GM21737 (cell line): ENCODE data around the gene RFXANK.

ENCODE experiments used
- ATAC-seq: cut with Tn5 transposase; IDR thresholded peaks from one replicate; pipeline ENCODE4 v1.9.1; 2021; ENCODE audit warnings: mild to moderate bottlenecking, moderate library complexity; ENCODE audit not compliant: unreplicated experiment

Gene RFXANK

GRCh38 chr19:19226663-19227062 is 34.6 kb downstream of the RFXANK start:
- ATAC-seq: no peak

GRCh38 chr19:19227217-19227616 is 35.2 kb downstream of the RFXANK start:
- no peak for ATAC-seq

DNA sequence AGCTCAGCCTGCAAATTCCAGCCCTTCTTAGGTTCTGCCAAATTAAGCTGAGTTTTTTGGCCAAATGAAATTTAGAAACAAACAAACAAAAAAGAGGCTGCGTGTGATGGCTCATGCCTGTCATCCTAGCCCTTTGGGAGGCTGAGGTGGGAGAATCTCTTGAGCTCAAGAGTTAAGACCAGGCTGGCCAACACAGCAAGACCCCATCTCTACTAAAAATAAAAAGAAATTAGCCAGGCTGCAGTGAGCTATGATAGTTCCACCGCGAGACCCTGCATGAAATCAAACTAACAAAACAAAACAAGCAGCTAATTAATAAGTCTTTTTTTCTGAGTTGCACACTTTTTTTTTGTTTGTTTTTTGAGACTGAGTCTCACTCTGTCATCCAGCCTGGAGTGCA is 37.6 kb downstream of the RFXANK start:
- ATAC-seq: no peak

- no peak for ATAC-seq
These were observed 38.9 kb downstream of the RFXANK start for GRCh38 chr19:19230999-19231398.

- ATAC-seq: no peak
These were observed 40.2 kb downstream of the RFXANK start for GRCh38 chr19:19232261-19232721.

- ATAC-seq: no peak
These were observed 42.3 kb downstream of the RFXANK start for GRCh38 chr19:19234220-19234816.

DNA sequence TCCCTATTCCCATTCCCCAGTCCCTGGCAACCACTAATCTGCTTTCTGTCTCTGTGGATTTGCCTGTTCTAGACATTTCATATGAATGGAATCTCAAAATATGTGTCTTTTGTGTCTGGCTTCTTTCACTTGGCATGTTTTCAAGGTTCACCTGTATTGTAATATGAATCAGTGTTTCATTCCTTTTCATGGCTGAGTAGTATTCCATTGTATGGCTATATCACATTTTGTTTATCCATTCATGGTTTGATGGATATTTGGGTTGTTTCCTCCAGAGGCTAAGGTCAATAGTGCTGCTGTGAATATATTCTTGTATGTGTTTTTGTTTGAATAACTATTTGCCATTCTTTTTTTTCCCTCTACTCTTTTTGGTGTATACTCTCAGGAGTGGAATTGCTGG is 44.1 kb downstream of the RFXANK start:
- ATAC-seq: no peak

- ATAC-seq: no peak
These were observed 46.3 kb downstream of the RFXANK start for GRCh38 chr19:19238126-19238894.

GRCh38 chr19:19239675-19240074 is 47.6 kb downstream of the RFXANK start:
- no peak for ATAC-seq

- no peak for ATAC-seq
These were observed 48.4 kb downstream of the RFXANK start for GRCh38 chr19:19240476-19240875.

DNA sequence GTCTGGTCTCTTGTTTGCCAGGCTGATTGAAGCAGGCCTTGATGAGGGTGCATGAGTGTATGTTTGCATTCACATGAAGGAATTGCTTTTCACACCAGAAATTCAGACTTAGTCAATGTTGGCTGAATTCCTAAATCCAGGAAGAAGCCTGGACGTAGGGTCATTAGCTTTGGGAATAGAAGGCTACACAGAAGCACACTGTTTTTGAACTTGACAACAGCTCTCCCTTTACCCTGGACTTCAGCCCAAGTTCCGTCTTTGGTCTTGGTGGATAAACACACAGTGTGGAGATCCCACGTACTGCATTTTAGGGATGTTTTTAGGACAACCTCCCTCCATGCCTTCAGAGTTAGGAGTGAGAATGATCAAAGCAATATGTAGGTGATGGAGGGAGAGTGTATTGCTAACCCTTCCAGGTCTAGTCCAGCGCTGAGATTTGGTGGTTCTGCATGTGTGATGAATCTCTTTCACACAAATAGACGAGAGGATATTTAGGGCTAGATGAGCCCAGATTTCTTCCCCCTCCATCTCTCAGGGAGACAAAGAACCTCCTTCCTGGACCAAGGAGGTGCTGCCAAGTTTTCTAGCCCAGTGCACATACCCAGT is 58.2 kb downstream of the RFXANK start:
- no peak for ATAC-seq
